IMR-90 (cell line): ENCODE results near the gene OCIAD1.

Experiments
- CEBPB ChIP-seq: IDR thresholded peaks from 2 replicates; pipeline ENCODE4 v1.6.1; 2012; ENCODE audit warnings: low read depth, low read length, improper control_type of control experiment
- MAFK ChIP-seq: IDR thresholded peaks from 2 replicates; pipeline ENCODE4 v1.6.1; 2012; ENCODE audit warnings: low read depth, low read length, improper control_type of control experiment
- MXI1 ChIP-seq: IDR thresholded peaks from 2 replicates; pipeline ENCODE4 v1.6.1; 2012; ENCODE audit warnings: low read depth, mild to moderate bottlenecking, low read length, moderate library complexity, borderline replicate concordance
- NFE2L2 ChIP-seq: fragments of 150-350 bp; IDR thresholded peaks from 2 replicates; pipeline ENCODE4 v1.6.1; 2016; ENCODE audit warnings: low read depth, mild to moderate bottlenecking, low read length
- POLR2A ChIP-seq: IDR thresholded peaks from 2 replicates; pipeline ENCODE4 v1.6.1; 2012; ENCODE audit warnings: mild to moderate bottlenecking, low read depth, low read length
- RAD21 ChIP-seq: IDR thresholded peaks from 2 replicates; pipeline ENCODE4 v1.6.1; 2012; ENCODE audit warnings: low read length, improper control_type of control experiment
- RCOR1 ChIP-seq: IDR thresholded peaks from 2 replicates; pipeline ENCODE4 v1.6.1; 2012; ENCODE audit warnings: mild to moderate bottlenecking, low read length, improper control_type of control experiment; ENCODE audit not compliant: insufficient replicate concordance
- SMC3 ChIP-seq: fragments of 150-350 bp; IDR thresholded peaks from 2 replicates; pipeline ENCODE4 v1.6.1; 2016; ENCODE audit warnings: low read depth, mild to moderate bottlenecking, antibody characterized with exemption, low read length, moderate library complexity
- TF ChIP-seq, protein P1 (sequence below): conservative IDR thresholded peaks from 2 replicates; pipeline ENCODE4 v1.5.1; 2012; ENCODE audit warnings: mild to moderate bottlenecking, low read depth, low read length, improper control_type of control experiment
- TF ChIP-seq, protein P2 (sequence below): fragments of 150-350 bp; IDR thresholded peaks from 2 replicates; pipeline ENCODE4 v1.6.1; 2017; ENCODE audit warnings: mild to moderate bottlenecking, antibody characterized with exemption, low read length, low read depth
- TF ChIP-seq, protein P3 (sequence below): fragments of 150-350 bp; IDR thresholded peaks from 2 replicates; pipeline ENCODE4 v1.6.1; 2016; ENCODE audit warnings: low read depth, mild to moderate bottlenecking, low read length, moderate library complexity, borderline replicate concordance

DNA sequence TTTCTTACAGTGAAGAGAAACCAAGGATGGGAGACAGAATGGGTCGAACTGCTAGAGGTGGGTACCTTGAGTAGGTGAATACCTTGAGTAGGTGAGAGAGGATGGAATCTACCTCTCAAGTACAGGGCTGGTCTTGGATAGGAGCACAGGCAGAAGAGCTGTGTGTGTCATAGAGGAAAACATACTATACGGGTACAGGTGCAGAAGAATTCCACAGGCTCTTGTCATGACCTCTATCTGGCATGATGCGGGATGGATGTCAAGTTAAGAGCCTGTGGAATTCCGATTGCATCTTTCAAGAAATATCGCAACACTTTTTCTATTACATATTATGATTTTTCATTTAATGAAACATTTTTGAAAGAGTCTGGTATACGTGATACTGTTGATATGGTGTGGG is 18.0 kb upstream of the OCIAD1 start:
- TF ChIP-seq, protein P1, sequence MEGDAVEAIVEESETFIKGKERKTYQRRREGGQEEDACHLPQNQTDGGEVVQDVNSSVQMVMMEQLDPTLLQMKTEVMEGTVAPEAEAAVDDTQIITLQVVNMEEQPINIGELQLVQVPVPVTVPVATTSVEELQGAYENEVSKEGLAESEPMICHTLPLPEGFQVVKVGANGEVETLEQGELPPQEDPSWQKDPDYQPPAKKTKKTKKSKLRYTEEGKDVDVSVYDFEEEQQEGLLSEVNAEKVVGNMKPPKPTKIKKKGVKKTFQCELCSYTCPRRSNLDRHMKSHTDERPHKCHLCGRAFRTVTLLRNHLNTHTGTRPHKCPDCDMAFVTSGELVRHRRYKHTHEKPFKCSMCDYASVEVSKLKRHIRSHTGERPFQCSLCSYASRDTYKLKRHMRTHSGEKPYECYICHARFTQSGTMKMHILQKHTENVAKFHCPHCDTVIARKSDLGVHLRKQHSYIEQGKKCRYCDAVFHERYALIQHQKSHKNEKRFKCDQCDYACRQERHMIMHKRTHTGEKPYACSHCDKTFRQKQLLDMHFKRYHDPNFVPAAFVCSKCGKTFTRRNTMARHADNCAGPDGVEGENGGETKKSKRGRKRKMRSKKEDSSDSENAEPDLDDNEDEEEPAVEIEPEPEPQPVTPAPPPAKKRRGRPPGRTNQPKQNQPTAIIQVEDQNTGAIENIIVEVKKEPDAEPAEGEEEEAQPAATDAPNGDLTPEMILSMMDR = no peak
- TF ChIP-seq RCOR1 (no peak), POLR2A (no peak), SMC3 (no peak), NFE2L2 (no peak), MAFK (no peak), CEBPB (no peak), RAD21 (no peak), MXI1 (no peak)
- TF ChIP-seq, protein P2, sequence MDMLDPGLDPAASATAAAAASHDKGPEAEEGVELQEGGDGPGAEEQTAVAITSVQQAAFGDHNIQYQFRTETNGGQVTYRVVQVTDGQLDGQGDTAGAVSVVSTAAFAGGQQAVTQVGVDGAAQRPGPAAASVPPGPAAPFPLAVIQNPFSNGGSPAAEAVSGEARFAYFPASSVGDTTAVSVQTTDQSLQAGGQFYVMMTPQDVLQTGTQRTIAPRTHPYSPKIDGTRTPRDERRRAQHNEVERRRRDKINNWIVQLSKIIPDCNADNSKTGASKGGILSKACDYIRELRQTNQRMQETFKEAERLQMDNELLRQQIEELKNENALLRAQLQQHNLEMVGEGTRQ = no peak
- TF ChIP-seq, protein P3, sequence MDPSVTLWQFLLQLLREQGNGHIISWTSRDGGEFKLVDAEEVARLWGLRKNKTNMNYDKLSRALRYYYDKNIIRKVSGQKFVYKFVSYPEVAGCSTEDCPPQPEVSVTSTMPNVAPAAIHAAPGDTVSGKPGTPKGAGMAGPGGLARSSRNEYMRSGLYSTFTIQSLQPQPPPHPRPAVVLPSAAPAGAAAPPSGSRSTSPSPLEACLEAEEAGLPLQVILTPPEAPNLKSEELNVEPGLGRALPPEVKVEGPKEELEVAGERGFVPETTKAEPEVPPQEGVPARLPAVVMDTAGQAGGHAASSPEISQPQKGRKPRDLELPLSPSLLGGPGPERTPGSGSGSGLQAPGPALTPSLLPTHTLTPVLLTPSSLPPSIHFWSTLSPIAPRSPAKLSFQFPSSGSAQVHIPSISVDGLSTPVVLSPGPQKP = no peak
